ENCODE measurements around the gene B3GNT2.

- peak; percentile 53; the same call in 1 of the 2 replicates for TF ChIP-seq POLR2AphosphoS5 (IDR thresholded peaks at IDR 0.05; ENCODE audit: low read depth, low read length)
- TF ChIP-seq TAF1 (IDR thresholded peaks at IDR 0.05; ENCODE audit: borderline replicate concordance, low read depth, low read length) = no peak
- TF ChIP-seq POLR2A (IDR thresholded peaks at IDR 0.05; ENCODE audit: low read depth, low read length) = peak; percentile 46; the same call in 1 of the 2 replicates
Measured at GRCh38 chr2:62202019-62202722, 6.3 kb downstream of the B3GNT2 start.

Measured in GM12892 (cell line).